HG03060 (cell line): ENCODE results near the gene IQGAP1.
"Not testable (repeated sequence)": the region's sequence is repeated elsewhere in the genome, so short reads cannot be mapped to it uniquely, and the experiment has no call there.

Experiments used
- ATAC-seq: cut with Tn5 transposase; IDR thresholded peaks from one replicate; pipeline ENCODE4 v1.9.1; 2021; ENCODE audit warnings: low read depth, moderate number of reproducible peaks; ENCODE audit not compliant: unreplicated experiment

Gene IQGAP1

DNA sequence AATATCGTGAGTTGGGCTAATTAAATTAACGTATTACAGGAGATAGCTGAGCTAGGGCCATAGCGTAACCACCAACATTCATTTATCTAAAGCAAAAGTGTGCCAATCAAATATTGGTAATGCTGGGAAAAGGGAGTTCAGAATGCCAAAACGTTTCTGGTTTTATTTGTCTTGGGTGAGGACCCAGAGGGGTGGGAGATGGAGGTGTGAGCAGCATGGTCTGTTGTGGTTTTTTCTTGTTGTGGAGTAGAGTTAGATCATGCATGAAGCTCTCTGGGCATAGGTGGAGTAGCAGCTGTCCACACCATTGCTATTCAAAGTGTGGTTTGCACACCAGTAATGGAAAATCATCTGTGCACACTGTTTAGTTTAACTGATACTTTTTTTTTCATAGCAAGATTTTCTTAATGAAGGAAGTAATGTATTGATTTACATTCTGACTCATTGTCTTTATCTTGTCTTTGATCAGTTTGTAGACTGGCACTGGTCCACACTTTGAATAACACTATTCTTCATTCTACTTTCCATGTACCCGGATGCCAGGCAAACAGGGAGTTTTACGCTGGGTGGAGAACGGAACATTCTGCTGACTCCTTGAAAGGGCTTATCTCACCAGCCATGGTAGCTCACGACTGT, 90.9 kb downstream of the IQGAP1 start:
- ATAC-seq: no peak

DNA sequence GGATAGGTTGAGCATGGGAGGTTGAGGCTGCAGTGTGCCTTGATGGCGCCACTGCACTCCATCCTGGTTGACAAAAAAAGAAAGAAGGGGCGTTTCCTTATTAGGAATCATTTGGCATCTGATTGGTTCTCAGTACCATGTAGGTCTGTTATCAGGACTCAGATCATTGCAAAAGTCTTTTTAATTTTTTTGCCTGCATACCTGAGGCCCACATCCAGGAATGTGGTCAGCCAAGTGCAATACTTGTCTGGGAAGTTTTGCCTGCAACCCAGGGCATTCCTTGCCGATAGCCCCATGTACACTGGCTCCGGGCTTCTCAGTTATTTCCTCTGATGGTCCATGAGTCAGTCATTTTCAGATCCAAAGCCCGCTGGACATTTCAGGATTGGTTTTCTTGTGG, 91.6 kb downstream of the IQGAP1 start:
- no peak for ATAC-seq

DNA sequence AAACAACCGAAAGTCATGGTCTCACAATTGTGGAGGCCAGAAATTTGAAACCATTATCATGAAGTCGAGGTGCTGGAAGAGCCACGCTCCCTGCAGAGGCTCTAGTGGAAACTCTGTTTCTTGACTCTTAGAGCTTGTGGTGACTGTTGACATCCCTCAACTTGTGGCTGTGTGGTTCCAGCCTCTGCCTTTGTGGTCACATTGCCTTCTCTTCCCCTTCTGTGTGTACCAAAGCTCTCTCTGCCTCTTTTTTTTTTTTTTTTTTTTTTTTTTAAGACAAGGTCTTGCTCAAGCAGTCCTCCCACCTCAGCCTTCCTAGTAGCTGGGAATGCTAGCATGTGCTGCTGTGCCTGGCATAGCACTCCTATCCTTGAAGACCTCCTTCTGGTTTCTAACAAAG, 93.0 kb downstream of the IQGAP1 start:
- ATAC-seq: no peak

DNA sequence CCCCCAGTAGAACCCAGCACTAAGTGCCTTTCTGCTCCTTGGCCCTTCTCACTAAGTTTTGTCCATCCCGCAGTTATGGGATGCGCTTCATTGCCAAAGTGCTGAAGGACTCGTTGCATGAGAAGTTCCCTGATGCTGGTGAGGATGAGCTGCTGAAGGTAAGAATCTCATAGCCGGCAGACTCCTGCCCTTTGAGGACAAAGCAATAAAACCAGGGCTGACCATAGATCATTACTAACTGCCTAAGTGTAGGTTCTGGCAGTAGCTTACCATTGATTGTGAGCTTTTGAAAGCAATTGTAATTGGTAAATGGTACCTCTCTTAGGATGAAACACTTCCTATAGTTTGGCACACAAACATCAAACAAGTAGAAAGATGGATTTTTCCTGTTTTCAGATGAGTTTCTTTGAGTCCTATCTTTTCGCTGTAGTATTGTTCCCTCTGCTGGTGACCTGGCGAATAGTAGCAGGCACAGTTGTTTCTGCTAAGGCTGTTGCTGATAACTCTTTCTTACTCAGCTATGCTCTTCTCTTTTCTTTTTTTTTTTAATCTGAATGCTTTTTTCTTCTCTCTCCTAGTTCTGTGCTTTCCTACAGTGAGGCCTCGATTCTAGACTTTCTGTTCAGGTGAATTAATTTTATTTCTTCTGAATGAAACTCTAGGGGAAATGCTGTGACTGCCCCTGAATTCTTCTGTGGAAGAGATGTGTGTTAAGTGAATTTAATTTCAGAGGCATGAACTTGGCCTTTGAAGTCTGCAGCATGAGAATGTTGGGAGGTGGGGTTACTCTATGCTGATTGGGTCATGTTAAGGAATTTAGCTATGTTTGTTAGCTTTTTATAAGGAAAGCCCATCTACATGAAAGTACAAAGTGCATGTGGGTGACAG, 94.3 kb downstream of the IQGAP1 start:
- ATAC-seq: no peak

DNA sequence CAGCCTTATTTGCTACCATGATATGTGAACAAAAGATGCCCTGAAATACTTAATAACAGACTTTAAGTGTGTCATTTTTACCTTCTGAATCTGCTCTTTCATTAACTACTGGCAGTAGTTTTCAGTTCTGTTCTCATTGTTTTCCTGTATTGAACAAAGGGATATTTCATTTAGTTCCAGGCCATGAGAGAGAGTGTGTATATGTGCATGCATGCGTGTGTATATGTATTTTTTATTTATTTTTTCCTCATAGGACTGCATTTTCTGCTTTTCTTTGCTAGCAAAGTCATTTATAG, 94.9 kb downstream of the IQGAP1 start:
- ATAC-seq: no peak

DNA sequence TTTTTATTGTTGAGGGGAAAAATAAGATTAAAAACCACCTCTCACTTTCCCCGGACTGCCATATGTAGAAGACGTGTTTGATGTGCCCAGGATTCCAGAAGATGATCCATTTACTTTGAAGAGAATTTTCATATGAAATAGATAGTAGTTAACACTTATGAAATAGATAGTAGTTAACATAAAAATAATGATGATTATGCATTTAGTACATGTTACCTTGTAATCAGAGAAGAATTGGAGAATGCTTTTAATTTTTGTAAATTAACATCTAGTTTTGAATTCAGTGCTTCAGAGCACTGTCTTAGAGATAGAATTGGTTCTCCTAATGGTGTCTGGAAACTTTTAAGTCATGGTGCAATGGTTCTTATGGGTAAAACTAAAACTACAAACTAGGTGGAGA, 95.6 kb downstream of the IQGAP1 start:
- no peak for ATAC-seq

DNA sequence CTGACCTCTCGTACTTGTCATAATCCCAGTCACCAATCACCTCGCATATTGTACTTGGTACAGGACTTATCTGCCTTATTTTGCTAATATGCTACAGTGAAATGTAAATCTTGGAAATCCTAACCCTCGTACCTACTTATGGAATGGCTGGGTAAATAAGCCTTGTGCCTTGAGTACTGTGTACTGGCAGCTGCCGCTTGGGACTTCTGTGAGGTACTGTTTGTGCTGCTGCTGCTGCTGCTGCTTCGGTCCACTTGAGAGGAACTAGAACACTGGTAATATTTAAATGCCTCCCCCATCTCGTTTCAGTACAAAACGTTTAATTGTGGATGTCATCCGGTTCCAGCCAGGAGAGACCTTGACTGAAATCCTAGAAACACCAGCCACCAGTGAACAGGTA, 99.1 kb downstream of the IQGAP1 start:
- no peak for ATAC-seq

DNA sequence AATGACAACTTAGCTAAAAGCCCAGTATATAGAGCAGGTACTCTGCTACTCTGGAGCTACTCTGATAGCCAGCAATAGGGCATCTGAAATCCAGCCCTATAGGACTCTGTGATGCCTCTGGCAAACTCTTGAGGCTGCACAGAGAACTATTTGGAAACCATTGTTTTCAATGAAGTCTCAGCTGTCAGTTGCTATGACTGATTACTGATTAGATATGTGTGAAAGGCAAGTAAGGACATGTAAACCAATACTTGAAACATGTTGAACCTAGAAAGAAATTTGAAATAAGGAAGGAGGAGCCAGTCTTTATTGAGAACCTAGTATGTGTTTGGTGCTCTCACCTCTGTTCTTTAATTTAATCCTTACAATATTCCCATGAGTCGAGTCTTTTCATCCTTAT, 101.5 kb downstream of the IQGAP1 start:
- ATAC-seq: no peak

DNA sequence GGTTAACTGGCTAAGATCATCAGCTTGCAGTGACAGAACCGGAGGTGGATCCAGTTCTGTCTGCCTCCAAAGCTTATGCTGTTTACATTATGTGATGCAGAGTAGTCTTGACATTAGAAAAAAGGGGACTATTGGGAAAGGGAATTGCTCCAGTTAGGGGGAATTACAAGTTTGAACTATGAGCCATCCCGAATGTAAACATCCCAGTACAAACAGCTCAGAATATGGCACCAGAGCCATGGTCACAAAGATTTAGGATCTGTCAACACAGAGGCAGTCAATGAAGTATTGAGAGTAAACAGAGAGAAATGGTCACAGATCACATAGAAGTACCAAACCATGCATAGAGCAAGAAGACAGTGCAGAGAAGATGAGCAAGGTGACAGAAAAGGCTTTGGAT, 101.9 kb downstream of the IQGAP1 start:
- no peak for ATAC-seq

DNA sequence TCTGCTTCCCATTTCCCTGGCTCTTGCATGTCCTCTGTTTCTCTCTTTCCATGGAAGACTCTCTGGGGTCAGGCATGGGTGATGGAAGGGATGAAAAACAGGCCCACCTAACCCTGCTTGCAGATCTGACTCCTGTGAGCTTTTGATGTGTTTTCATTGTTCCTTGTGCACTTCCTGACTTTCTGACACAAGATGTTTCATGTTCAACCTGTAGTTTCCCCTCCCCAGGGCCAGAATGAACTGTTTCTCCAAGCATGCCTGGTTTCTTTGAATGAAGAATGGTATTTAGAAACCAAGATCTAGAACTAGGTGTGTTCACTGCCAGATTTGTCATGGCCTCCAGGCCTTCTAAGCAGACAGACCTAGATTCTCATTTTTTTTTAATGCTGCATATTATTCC, 105.6 kb downstream of the IQGAP1 start:
- ATAC-seq: no peak

DNA sequence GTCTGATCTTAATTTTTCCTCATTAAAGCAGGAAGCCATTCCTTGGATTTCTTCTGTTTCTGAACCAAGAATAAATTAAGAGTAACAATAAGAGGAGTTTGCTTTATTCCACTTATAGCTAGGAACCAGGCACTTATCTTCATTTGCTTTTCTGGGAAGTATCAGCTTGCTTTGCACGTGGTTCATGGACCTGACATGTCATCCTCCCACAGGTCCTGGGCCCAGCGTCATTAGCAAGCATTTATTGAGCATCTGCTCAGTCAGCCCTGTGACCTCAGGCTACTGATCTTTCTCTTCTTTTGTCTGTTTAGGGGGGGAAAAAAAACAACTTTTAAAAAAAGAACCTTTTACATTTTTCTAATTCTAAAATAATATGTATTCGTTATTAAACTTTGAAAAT, 107.0 kb downstream of the IQGAP1 start:
- no peak for ATAC-seq

DNA sequence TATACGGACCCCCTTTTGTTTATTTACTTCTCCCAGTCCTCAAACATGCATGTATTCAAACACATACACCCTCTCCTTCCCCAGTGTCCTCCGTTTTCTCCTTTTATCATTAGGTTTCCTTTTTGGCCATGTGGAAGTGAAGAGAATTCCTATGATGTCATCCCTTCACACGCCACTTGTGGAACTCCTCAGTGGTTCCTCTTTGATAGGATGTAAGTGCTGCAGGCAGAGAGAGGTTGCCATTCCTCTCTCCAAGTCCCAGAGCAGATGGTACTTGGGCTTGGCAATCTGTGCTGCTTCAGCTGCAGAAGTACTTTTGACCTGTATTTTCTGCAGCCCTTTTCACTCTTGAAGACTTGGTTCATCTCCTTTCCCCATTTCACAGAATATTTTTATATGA, 108.7 kb downstream of the IQGAP1 start:
- ATAC-seq: no peak

DNA sequence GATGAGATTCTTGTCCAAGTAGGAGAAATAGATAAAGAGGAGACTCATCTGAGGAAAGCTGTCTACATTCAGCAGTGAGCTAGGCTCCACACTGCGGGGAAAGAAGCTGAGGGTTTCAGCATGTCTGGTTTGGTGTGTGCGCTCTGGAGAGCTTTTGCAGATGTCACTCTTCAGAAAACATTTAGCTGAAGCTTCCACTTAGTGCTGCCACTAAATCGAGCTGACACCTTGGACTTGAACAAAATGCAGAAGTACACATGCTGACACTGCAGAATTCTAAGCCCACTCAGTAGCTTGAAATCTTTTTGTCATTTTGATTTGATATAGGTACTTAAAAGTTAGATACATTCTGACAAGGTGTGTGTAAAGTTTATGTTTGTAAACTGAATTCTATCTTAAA, 109.3 kb downstream of the IQGAP1 start:
- no peak for ATAC-seq

DNA sequence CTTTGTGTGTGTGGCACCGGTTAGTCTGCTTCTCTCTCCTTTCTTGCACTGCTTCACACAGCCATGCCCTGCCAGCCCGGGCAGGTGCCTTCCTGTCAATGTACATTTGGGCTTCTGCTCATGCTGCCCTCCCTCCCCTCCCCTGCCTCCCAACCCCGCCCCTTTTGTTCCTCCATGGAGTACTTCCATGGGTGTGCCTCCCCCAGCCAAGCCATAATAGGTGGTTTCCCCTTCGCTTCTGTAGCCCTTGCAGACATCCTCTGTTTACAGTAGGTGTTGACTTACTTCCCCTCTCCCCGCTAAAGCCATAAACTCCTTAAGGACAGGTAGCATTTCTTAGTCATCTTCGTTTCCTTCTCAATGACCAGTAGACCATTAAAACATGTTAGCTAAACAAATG, 109.9 kb downstream of the IQGAP1 start:
- ATAC-seq: no peak

DNA sequence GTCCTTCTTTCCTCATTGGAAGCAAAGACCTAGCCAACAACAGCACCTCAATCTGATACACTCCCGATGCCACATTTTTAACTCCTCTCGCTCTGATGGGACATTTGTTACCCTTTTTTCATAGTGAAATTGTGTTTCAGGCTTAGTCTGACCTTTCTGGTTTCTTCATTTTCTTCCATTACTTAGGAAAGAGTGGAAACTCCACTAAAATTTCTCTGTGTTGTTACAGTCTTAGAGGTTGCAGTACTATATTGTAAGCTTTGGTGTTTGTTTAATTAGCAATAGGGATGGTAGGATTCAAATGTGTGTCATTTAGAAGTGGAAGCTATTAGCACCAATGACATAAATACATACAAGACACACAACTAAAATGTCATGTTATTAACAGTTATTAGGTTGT, 112.1 kb downstream of the IQGAP1 start:
- ATAC-seq: no peak

DNA sequence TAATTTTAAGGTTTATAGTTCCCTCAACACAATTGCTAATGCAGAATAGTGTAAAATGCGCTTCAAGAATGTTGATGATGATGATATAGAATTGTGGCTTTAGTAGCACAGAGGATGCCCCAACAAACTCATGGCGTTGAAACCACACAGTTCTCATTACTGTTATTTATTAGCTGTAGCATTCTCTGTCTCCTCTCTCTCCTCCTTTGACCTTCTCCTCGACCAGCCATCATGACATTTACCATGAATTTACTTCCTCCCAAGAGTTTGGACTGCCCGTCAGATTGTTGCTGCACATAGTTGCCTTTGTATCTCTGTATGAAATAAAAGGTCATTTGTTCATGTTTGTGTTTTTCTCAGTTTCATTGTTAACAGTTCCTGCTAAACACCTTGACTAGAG, 113.9 kb downstream of the IQGAP1 start:
- no peak for ATAC-seq

DNA sequence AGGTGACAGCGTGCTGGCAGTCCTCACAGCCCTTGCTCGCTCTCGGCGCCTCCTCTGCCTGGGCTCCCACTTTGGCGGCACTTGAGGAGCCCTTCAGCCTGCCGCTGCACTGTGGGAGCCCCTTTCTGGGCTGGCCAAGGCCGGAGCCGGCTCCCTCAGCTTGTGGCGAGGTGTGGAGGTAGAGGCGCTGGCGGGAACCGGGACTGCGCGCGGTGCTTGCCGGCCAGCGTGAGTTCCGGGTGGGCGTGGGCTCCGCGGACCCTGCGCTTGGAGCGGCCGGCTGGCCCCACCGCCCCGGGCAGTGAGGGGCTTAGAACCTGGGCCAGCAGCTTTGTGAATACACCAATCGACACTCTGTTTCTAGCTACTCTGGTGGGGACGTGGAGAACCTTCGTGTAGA, 122.7 kb downstream of the IQGAP1 start:
- ATAC-seq: not testable (repeated sequence)

DNA sequence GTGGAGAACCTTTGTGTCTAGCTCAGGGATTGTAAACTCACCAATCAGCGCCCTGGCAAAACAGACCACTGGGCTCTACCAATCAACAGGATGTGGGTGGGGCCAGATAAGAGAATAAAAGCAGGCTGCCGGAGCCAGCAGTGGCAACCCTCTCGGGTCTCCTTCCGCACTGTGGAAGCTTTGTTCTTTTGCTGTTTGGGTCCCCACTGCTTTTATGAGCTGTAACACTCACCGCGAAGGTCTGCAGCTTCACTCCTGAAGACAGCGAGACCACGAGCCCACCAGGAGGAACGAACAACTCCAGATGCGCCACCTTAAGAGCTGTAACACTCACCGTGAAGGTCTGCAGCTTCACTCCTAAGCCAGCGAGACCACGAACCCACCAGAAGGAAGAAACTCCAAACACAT, 123.2 kb downstream of the IQGAP1 start:
- ATAC-seq: not testable (repeated sequence)

DNA sequence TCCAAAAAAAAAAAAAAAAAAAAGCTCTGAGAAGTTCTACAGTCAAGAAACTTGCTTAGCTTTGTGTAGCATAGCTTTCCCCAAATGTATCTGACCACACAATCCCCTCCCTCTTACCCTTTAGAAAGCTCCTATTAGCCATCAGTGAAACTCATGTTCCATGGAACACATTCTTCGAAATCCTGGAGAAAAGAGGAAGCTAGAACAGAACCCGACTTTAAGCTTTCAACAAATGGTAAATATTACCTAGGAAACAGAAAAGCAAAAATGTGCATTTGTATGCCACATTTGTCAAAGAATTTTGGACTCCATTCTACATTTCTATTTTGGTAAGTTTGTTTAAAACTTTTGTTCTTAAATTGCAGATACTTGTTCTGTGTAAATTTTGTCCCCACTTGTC, 124.2 kb downstream of the IQGAP1 start:
- ATAC-seq: no peak

DNA sequence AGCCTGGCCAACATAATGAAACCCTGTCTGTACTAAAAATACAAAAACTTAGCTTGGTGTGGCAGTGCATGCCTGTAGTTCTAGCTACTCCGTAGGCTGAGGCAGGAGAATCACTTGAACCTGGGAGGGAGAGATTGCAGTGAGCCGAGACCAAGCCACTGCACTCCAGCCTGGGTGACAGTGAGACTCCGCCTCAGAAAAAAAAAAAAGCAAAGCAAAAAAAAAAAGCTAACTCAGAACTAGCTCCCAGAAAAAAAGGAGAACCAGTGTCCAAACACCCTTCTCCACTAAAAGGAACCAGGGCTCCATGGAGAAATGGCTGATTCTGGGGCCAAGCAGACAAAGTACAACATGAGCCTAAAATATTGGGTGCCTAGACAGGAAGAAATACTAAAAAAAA, 124.9 kb downstream of the IQGAP1 start:
- ATAC-seq: no peak

DNA sequence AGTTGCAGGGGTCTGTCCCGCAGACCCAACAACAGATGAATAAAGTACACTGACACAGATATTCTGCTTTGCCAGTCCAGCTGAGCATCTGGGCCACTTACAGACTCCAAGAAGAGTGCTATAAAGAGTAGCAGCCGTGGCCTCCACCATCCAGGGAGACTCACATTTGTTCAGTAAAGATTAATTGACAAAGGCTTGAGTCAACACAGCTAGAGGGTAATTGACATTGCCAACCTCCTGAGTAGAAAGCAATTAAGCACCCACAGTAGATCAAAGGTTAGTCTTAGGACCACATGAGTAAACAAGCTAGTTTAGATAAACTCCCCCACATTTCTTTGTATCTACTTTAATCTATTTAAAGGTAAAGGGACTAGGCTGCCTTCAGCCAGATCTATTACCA, 125.4 kb downstream of the IQGAP1 start:
- no peak for ATAC-seq

DNA sequence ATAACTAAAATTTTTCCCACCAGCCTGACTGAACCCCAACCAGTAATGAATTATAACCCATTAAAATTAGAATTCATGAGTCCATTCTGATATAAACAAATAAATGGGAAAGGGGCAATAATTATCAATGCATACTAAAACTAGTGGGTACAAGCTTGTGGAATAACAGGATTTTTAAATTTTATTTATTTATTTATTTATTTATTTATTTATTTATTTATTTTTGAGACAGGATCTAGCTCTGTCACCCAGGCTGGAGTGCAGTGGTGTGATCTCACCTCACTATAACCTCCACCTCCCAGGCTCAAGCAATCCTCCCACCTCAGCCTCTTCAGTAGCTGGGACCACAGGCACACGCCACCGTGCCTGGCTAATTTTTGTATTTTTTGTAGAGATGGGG, 125.9 kb downstream of the IQGAP1 start:
- ATAC-seq: not testable (repeated sequence)
